GM18870 (cell line): Measurements from ENCODE around the gene LRRC71.

Experiments
- ATAC-seq: cut with Tn5 transposase; IDR thresholded peaks from one replicate; pipeline ENCODE4 v1.9.1; 2021; ENCODE audit warnings: moderate library complexity; ENCODE audit not compliant: unreplicated experiment

Gene LRRC71

GRCh38 chr1:156945881-156946661 lies 25.6 kb downstream of the LRRC71 start:
- ATAC-seq = no peak

DNA sequence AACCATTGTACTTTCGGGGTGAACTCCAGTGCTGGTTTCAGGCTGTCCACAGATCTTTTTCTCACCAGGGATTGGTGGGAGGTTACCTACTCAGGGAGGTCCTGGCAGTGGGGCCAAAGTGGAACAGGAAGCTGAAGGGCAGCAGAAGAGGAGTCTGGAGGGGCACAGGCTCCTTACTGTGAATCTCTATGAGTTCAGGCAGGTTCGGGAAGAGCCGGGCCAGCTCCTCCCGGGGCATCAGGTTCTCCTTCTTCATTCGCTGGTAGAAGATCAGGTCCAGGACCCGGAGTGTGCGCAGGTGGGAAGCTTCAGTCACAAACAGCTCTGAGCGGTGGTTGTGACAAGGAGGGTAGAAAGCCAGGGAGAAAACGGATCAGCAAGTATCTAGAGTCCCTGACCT lies 26.7 kb downstream of the LRRC71 start:
- ATAC-seq = no peak

GRCh38 chr1:156947818-156948525 lies 27.5 kb downstream of the LRRC71 start:
- ATAC-seq = no peak

- ATAC-seq = no peak
These were observed 28.3 kb downstream of the LRRC71 start for GRCh38 chr1:156948708-156949107.

DNA sequence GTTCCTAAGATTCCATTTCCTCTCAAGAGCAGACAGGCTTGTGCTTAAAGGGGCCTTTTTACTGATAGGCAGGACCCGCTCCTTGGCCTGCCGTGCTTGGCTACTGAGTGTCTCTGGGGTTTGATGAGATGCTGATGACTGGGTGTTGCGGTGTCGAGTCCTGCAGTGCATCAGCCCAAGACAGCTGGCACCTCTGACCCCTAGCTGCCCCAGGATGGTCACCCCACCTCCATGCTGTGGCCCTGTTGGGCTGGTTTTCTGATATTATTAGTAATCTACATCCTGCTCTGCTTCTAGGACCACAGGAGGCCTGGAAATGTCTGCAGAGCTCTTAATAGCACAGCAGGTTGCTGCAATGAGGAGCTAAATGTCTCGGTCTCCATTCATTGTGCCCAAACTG lies 28.7 kb downstream of the LRRC71 start:
- no peak for ATAC-seq

DNA sequence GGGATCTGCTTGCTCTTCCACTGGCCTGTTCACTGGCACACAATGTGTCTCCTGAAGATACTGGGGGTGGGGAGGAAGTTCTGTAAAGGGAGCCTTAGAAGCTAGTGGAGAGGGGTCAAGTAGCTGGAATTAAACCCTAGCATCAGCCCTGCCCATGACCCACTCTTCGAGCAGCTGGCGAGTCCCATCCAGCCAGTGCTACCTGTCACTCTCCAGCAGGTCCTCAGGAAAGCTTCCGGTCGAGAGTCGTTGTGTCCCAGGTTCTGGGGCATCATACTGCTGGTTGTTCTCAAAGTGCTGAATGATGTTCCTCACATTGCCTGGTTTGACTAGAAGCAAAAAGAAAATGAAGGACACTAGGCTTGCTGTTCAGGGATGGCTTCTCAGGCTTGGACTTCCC lies 30.9 kb downstream of the LRRC71 start:
- no peak for ATAC-seq

GRCh38 chr1:156953571-156953970 lies 33.1 kb downstream of the LRRC71 start:
- ATAC-seq = no peak

GRCh38 chr1:156956333-156956732 lies 35.9 kb downstream of the LRRC71 start:
- no peak for ATAC-seq

- ATAC-seq = no peak
These were observed 37.2 kb downstream of the LRRC71 start for GRCh38 chr1:156957634-156958033.

GRCh38 chr1:156958247-156958714 lies 37.8 kb downstream of the LRRC71 start:
- no peak for ATAC-seq

GRCh38 chr1:156959414-156959813 lies 39.0 kb downstream of the LRRC71 start:
- ATAC-seq = no peak

GRCh38 chr1:156959925-156960324 lies 39.5 kb downstream of the LRRC71 start:
- no peak for ATAC-seq

DNA sequence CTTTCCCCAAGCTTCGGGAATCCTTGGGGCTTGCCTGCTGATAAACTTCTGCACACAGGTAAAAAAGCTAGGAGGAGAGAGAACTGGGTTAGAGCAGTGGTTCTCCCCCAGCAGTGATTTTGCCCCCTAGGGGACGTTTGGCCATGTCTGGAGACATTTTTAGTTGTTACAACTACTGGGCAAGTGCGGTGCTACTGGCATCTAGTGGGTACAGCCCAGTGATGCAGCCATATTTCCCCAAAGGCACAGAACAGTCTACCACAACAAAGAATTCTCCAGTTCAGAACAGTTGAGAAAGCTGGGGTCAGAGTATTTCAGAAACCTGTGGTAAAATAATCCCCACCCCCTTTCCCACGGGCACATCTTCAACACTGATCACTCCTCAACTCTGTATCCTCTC lies 41.3 kb downstream of the LRRC71 start:
- ATAC-seq = no peak

DNA sequence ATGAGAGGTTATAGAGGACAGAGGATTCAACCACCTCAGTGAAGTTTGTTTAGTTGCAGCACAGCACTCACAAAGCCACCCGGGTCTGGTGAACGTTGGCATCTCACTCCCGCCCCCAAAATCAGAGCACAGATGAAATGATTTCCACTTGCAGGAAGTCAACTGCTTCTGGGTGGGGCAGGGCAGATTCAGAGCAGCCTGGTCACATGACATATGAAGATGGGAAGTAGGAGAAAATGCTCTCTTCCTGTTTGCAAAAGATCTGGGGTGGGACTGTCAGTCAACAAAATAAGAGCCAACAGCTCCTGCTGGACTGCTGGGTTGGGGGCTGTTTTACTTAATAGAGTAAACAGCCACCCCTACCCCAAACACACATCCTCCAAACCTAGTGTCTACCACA lies 43.2 kb downstream of the LRRC71 start:
- no peak for ATAC-seq

GRCh38 chr1:156964441-156964840 lies 44.0 kb downstream of the LRRC71 start:
- ATAC-seq = no peak

- ATAC-seq = no peak
These were observed 49.1 kb downstream of the LRRC71 start for GRCh38 chr1:156969496-156969895.

GRCh38 chr1:156970017-156970416 lies 49.6 kb downstream of the LRRC71 start:
- no peak for ATAC-seq

DNA sequence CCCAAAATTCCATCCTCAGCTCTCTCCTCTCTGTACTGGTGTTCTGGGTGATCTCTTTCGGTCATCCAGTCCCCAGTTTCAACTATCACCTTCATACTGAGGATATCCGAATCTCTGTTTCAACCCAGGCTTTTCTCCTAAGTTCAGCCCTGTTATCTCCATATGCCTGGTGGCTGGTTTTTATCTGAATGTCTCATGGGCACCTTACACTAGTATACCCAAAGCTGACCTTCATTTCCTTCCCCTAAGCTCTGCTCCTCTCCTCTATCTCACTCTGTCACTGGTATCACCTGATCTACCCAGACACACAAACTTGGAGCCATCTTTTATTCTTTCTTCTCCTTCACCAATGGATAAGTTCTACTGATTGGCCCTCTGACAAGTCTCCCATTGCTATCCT lies 53.0 kb downstream of the LRRC71 start:
- ATAC-seq = no peak

DNA sequence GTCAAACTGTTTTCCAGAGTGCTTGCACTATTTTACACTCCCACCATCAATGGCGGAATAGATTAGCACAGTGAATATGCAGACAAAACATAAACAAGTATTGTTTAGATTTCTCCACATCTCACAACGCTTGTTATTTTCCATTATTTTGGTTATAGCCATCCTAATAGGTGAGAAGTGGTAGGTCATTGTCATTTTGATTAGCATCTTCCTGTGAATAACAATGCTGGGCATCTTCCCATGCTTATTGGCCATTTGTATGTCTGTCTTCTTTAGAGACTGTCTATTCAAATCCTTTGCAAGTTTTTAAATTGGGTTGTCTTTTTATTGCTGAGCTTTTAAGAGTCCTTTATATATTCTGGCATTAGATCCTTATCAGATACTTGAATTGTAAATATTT lies 54.7 kb downstream of the LRRC71 start:
- ATAC-seq = no peak

DNA sequence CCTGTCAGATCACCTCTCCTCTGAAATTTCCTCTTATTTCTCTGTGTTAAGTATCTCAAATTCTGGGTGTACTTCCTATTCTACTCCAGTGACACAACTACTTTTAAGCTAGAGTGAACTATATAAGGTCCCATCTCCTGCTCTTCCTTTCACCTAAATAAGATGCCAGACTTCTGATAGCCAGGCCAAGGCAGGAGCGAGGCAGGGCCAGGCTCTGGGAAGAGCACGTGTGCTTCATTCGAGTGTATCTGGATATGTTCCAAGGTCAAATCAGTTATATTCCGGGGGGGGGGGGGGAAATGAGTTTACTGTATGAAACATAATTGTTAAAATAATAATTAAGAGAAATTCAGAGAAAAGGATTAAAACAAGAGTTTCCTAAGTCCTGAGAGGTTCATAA lies 60.1 kb downstream of the LRRC71 start:
- no peak for ATAC-seq
